Head of caudate nucleus (tissue), 42 donors: Measurements from ENCODE around the gene CAPN7.
"Not testable (repeated sequence)": the region's sequence is repeated elsewhere in the genome, so short reads cannot be mapped to it uniquely, and the experiment has no call there.

Source experiments
- DNase-seq, 42 donors: peaks; one replicate each; pipeline versions ENCODE4 v3.0.0 to v3.0.0-alpha.2; 2020 to 2021; ENCODE audit warnings: mixed read lengths in 7 of 42
- intact Hi-C: fragments of 100-400 bp; cut with DNase I; formaldehyde crosslinking; loops from one replicate; pipeline ENCODE4 v1.15.0; 2022

The CAPN7 gene

GRCh38 chr3:15205934-15206661 lies at the start of gene CAPN7:
TSS of gene CAPN7 (plus strand) at chr3:15206246. CDS start at chr3:15206496, 250 bp downstream.
- intact Hi-C loops = loop anchor here (5.0 to 10.0 kb wide), 3 partner anchors 51 to 199 kb away; no protein-coding TSS in a partner anchor
- peak; percentile 81 to 97 (median 94) for DNase-seq

- no peak for DNase-seq
- intact Hi-C loops = no loop called here
Measured at GRCh38 chr3:15157441-15157840, 48.6 kb upstream of the CAPN7 start.

- intact Hi-C loops = no loop called here
- DNase-seq = no peak
Measured at GRCh38 chr3:15159501-15160136, 46.4 kb upstream of the CAPN7 start.

- no peak for DNase-seq
- intact Hi-C loops = no loop called here
Measured at GRCh38 chr3:15160662-15161061, 45.4 kb upstream of the CAPN7 start.

GRCh38 chr3:15161133-15161532 lies 44.9 kb upstream of the CAPN7 start:
- no peak for DNase-seq
- intact Hi-C loops = no loop called here

GRCh38 chr3:15163656-15164055 lies 42.4 kb upstream of the CAPN7 start:
- DNase-seq, intact Hi-C loops: not testable (repeated sequence)

GRCh38 chr3:15164340-15164739 lies 41.7 kb upstream of the CAPN7 start:
- intact Hi-C loops = no loop called here

GRCh38 chr3:15165061-15165460 lies 41.0 kb upstream of the CAPN7 start:
- no peak for DNase-seq
- intact Hi-C loops = no loop called here

More at GRCh38 chr3:15164340-15164739, 41.7 kb upstream of the CAPN7 start:
- no peak for DNase-seq

- intact Hi-C loops, DNase-seq: not testable (repeated sequence)
Measured at GRCh38 chr3:15166391-15166790, 39.7 kb upstream of the CAPN7 start.

- no peak for DNase-seq
- intact Hi-C loops = no loop called here
Measured at GRCh38 chr3:15171096-15171495, 35.0 kb upstream of the CAPN7 start.

- intact Hi-C loops = no loop called here
- no peak for DNase-seq
Measured at GRCh38 chr3:15172806-15173205, 33.2 kb upstream of the CAPN7 start.

GRCh38 chr3:15174953-15175352 lies 31.1 kb upstream of the CAPN7 start:
- no peak for DNase-seq
- intact Hi-C loops = no loop called here

- DNase-seq = no peak
- intact Hi-C loops = no loop called here
Measured at GRCh38 chr3:15175605-15176004, 30.4 kb upstream of the CAPN7 start.

- DNase-seq = no peak
- intact Hi-C loops = no loop called here
Measured at GRCh38 chr3:15180042-15180611, 25.9 kb upstream of the CAPN7 start.

GRCh38 chr3:15181511-15181910 lies 24.5 kb upstream of the CAPN7 start:
- DNase-seq = no peak
- intact Hi-C loops = no loop called here

GRCh38 chr3:15181963-15182362 lies 24.1 kb upstream of the CAPN7 start:
- intact Hi-C loops = no loop called here
- no peak for DNase-seq

GRCh38 chr3:15183011-15183410 lies 23.0 kb upstream of the CAPN7 start:
- no peak for DNase-seq
- intact Hi-C loops = no loop called here

GRCh38 chr3:15185404-15185803 lies 20.6 kb upstream of the CAPN7 start:
- intact Hi-C loops = no loop called here
- DNase-seq = no peak

GRCh38 chr3:15186101-15186476 lies 20.0 kb upstream of the CAPN7 start:
- intact Hi-C loops = no loop called here
- no peak for DNase-seq

- intact Hi-C loops, DNase-seq: not testable (repeated sequence)
Measured at GRCh38 chr3:15186477-15187164, 19.4 kb upstream of the CAPN7 start.
